ENCODE measurements around the gene BPIFB1.

BPIFB1 gene

DNA sequence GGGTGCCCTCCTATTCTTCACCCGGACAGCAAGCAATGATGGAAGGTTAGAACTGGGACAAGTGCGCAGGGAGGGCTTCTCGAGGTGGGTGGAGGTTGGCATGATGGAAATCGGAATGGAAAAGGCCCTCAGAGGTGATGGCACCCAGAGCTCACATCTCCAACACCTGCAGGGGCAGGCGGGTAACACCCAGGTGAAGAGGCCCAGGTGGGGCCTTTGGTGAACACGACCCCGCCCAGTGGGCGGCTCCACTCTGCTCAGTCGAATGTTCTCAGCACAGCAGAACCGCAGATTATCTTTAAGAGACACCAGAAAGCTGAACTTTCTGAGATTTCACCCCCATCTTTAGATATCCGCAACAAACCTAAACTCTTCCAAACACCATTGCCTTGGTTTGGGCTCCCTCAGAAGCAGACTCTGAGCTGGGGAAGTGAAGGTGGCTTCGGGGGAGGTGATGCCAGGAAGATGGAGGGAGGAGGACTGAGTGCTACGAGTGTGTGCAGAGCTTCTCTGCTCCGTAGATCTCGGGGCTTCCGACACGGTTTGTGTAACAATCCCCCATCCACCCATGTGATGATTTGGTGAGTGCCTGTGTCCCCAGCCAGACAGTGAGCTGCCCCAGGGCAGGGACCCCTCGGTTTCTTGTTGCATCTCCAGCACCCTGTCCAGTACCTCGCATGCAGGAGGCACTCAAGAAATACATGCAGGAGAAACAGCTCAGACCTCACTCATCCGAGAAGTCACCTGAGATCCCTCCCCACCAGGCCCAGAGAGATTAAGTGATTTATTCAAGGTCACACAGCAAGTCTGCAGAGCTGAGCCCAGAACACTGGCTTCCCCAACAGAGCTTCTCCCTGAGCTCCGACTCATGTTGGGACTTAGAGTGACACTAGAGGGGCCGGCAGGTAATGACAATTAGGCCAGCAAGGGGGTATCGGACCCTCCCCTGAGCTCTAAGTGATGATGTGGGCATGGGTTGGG lies 45.4 kb downstream of the BPIFB1 start:
- DNase-seq: peak; percentile 12

DNA sequence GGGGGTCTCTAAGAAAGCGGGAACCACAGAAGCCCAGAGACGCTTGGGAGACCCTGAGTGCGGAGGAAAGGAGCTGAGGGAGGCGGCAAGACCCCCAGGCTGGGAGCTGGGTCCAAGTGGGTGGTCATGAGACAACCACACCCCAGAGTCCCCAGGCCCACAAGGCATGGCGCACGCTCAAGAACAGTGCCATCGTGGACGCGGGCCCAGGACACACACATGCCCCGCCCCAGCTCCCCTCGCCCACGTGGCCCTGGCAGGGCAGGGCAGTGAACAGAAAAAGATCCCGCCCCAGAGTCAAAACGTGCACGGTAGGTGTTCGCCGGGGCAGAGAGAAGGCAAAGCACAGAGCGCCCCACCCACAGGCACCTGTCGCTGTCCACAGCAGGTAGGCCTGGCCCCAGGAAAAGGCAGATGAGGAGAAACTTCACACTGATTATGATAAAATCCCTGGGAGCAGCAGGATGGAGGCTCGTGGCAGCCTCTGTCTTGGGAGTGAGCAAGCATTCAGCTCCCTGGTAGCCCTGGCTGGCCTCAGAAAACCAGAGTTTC lies 50.0 kb downstream of the BPIFB1 start:
- peak; percentile 41 for DNase-seq

DNA sequence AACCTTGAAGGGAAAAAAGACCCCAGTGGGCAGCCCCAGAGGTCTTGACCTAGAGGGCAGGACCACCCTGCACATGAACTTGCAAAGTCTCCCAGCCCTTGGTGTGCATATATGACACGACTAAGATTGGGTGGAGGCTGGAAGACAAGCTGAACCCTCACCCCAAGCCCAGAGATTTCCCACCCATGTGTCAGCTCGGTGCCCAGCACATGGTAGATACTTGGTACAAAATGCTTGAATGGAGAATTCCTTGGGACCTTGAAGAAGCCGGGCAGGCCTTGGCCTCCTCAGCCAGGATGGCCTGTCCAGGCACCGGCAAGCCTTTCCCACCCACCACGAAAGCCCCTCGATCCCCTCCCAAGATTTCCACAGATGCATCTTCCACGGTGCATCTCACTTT lies 50.6 kb downstream of the BPIFB1 start:
- no peak for DNase-seq

DNA sequence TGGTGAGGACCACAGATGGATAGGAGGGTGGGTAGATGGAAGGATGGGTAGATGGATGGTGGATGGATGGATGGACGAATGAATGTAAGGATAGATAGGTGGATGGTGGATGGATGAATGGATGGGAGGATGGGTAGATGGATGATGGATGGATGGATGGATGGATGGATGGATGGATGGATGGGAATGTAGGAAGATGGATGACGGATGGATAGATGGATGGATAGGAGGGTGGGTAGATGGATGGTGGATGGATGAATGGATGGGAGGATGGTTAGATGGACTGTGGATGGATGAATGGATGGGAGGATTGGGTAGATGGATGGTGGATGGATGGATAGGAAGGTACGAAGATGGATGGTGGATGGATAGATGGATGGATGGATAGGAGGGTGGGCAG lies 51.1 kb downstream of the BPIFB1 start:
- no peak for DNase-seq

DNA sequence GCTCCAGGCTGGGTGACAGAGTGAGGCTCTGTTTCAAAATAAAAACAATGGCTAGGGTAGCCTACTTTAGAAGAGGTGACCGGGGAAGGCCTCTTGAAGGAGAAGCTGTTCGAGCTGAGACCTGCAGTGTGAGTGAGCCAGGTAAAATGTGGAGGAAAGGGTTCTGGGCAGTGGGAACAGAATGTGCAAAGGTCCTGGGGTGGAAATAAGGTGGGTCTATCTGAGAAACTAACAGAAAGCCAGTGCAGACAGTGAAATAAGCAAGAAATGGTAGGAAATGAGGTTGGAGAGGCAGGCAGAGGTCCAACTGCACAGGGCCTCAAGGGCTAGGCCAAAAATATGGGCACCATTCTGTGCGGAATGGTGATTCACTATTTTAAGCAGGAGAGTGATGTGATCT lies 53.4 kb downstream of the BPIFB1 start:
- no peak for DNase-seq

DNA sequence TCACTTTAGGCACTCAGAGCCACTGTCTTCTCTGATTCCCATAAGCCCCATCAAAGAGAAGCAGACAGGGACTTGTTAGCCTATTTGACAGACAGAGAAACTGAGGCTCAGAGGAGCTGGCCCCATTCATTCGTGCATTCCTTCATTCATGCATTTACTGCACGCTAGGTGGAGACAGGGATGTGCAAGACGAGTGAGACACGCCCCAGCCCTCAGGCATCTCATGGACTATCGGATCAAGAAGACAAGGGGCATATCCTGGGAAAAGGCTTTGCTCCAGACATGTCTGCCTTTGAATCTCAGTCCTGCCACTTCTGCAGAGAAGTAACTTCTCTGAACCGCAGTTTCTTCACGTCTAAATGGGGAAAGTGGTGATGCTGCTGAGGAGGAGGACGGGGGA lies 54.1 kb downstream of the BPIFB1 start:
- DNase-seq: no peak

DNA sequence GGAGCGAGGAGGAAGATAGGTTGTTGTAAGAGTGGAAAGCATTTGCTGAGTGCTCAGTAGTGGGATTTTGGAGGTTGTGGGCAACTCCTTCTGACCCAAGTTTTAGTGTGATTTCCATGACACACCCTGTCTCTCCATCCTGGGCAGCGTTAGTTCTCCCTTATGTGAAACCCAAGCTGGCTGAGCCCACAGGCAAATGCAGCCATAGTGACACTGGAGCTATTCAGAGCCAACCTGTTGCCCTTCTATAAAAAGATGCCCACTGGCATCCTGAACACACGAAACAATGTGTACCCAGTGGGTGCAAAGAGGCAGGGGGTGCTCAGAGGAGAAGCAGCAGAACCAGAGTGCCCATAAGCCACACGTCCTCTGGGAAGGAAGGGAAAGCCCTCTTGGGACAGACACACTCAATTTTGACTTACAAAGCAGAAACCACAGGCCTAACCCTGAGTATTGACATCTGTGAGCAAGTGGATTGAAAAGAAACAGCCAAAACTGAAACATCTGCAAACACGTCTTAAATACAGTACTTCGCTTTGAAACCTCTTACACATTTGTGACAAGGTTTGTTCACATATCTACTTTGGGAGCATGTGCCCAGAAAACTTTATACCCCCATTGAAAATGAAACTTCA lies 54.6 kb downstream of the BPIFB1 start:
- no peak for DNase-seq

DNA sequence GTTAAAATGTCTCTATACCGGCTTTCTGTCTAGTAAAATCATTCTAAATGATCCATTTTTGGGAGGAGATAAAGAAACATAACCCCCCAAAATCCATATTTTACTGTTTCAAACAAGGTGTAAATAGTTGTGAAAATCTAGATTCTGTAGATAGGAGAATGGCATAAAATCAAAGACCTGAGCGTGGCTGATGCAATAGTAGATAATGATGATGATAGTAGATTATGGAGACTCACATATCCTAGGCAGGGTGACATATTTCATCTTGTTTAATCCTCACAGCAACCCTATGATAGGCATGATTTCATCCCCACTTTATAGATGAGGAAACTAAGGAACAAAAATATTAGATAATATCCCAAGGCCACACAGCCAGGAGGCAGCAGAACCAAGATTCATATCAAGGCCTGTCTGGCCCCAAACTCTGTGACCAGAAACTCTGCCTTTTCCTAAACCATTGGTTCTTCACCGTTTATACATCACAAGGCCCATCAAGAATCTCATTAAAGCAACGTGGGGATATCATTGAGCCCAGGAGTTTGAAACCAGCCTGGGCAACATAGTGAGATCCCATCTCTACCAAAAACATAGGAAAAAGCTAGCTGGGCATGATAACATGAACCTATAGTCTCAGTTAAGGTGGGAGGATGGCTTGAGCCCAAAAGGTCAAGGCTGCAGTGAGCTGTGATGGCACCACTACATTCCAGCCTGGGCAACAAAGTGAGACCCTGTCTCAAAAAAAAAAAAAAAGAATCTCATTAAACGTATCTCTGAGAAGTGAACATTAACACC lies 55.6 kb downstream of the BPIFB1 start:
- no peak for DNase-seq

DNA sequence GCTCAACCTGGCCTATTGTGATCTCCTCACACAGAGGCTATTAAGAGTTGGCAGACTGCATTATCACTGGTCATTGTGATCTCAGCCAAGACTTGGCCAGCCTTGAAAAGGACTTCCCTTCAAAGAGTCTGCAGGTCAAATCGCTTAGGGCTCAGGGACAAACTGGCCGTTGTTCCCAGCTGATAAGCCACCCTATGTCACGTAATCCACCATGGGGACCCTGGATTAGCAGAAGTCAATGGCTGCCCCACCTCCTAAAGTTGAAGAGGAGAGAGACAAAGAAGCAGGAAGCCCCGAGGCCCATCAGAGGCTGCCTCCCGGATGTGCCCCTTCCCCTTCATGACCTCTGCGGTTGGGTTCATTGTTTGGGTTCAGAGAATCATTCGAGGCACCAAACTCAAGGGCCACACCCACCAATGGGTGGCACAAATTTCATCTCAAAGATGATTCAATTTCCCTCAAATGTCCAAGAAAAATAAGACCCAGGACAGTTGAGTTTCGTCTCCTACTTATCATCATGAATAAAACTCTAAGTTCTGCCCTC lies 56.6 kb downstream of the BPIFB1 start:
- DNase-seq: no peak

DNA sequence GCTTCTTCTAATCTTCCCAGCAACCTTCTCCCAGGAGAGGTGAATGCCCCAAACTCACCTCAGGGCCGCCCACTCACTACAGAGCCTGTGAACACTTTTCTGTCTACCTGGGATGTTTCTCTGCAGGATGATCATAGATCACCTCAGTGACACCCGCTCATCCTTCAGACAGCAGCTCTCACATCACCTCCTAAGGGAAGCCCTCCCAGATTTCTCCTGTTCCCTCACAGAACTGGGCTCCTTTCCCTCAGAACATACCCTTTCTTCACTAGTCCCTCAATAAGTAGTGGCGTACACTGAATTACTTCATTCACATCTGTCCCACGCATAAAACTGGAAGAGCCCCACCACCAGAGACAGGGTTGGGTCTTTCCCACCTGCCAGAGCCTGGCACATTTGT lies 60.5 kb downstream of the BPIFB1 start:
- no peak for DNase-seq

DNA sequence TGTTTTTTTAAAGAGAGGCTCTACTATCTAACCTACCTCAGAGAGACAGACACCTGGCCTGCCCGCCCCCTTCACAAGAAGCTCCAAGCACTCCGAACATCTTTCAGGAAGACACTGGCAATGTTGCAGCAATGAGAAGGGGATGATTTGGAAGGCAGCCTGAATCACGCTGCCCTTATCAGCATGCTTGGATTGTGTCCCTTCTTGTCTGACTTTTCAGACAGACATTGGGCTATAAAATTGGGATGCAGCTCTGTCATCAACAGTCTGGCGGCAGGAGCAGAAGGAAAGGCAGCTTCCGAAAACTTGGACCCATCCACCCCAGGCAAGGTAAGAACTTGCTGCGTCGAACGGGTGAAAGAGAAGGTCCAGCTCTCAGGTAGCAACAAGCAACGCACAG lies 62.3 kb downstream of the BPIFB1 start:
- no peak for DNase-seq

DNA sequence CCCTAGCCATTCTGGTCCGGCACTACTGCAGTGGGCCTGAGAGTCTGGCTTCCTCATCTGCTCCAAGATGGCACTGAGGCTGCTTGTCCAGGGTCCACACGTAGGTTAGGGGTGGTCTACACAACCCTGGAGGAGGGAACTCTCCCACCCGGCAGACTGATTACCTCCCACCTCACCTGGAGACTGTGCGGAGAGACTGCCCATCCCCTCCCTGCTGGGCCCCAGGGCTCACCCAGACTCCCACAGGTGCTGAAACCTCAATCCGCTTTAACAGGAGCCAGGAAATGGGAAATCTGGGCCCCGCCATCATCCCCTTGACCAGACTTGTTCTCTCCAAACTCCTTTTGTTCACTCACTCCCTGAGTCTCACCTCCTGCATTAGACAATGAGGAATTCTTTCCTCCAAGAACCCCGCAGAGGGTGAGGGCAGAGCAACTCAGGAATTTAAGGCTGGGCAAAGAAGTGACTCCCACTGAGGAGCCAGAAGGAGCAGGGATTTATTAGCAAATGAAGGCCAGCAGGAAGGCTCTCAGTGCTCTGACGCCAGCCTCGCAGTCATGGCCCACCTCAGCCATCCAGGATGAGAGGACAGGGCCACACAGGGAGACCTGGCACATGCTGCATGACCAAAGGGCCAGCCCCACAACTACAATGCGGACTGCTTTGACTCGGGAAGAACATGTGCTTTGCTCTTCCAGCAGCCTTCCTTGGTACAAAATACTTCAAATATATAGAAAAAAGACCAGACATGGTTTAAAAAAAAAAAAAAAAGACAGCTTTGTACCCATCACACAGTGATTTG lies 65.3 kb downstream of the BPIFB1 start:
- no peak for DNase-seq

DNA sequence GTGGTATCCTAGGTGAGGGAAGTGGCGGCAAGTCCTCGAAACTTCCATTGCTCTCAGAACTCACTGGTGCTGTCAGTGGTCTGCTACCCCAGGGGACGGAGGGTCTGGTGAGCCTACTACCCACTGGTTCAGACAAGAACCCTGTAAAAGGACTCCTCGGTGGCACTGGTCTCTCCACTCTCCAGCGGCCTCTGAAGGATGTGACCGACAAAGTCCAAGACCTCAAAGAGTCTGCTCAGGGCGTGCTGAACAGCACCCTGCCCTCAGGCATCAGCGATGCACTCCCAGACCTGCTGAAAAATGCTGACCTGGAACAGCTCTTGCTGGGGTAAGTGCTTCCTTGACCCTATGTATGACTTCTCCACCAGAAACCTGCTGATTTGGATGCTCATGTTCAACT lies 66.5 kb downstream of the BPIFB1 start:
- no peak for DNase-seq

DNA sequence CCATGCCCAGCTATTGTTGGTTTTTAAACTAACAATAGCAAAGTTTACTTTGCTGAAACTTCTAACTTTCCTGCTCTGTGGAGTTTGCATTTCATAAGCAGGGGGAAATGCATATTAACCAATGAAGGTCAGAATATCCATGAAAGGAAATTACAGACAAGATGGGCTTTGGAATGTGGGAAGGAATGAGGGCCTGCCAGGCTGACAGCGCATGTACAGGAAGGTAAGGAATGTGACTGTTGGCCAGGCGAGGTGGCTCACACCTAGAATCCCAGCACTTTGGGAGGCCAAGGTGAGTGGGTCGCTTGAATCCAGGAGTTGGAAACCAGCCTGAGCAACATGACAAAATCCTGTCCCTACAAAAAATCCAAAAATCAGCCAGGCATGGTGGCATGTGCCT lies 68.7 kb downstream of the BPIFB1 start:
- no peak for DNase-seq

DNA sequence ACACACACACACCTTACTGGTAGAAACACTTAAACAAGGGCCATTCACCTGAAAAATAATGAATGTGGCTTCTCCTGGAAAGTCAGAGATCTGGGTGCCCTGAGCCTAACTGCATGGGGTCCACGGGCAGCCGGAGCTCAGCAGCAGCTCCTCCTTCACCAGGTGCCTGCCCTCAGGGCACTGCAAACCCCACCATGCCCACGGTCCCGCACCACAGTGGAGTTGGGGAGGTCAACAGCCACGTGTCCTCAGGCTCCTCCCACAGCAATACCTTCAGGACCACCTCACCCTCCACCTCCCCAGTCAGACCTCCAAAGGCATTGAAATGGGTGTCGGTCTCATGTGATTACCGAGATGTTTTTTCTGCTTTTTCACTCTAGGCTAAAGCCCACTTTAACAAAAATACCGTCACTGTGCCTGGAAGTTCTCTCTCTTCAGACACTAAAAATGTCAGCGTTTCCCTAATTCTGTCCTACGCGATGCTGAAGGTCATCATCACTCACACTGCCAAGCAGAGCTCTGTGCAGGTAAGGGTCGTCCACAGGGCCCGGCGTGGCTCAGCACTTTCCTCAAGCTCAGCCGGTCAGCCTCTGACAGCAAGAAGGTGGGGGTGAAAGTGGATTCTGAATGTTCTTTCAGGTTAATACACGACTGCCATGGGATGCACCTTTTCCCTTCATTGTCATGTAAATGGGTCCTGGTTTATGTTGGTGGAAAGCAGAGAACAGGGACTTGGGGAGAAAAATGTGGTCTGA lies 69.4 kb downstream of the BPIFB1 start:
- no peak for DNase-seq

DNA sequence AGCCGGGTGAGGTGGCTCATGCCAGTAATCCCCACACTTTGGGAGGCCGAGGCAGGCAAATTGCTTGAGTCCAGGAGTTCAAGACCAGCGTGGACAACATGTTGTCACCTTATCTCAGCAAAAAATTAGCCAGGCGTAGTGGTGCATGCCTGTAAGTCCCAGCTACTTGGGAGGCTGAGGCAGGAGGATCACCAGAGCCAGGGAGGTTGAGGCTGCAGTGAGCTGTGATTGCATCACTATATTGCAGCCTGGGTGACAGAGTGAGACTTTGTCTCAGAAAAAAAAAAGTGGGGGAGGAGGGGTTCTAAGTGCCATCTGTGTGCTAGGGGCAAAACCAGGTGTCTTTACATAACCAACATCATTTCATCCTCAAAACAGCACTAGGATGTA lies 70.0 kb downstream of the BPIFB1 start:
- DNase-seq: no peak
